ENCODE results near the gene CNTLN. TPM values are rescaled to one million over a fixed set of nuclear protein-coding genes. Genes with fewer than 3 reads are reported as not detected.
A peak's percentile ranks its signal among the peaks of the same experiment; 100 is the strongest.

The CNTLN gene
- 6.8 and 10.1 TPM in 2 replicates for total RNA-seq (ENCODE audit: low replicate concordance)

GRCh38 chr9:17134396-17135294, at the start of gene CNTLN:
TSS of gene CNTLN (plus strand) at chr9:17135040. CDS start at chr9:17135066, 26 bp downstream.
- no peaks in the 10 kb centered on the region for H3K36me3 ChIP-seq
- H3K9me3 ChIP-seq (ENCODE audit: low read depth): no peaks in the 10 kb centered on the region
- Mint-ChIP-seq H3K36me3 (peaks cover 18% of the 10 kb centered on the region), H3K4me1 (peaks cover 15% of the 10 kb centered on the region), H3K27me3 (ENCODE audit: insufficient read depth, low read depth) (peaks cover 6% of the 10 kb centered on the region), H3K27ac (peak within 1 kb of the TSS; percentile 96), H3K9me3 (peaks cover 3% of the 10 kb centered on the region), H3K4me3 (peak within 1 kb of the TSS; percentile 85)
- H3K4me1 ChIP-seq: no peaks in the 10 kb centered on the region
- H3F3A ChIP-seq (ENCODE audit: low read depth): no peaks in the 10 kb centered on the region
- no peak within 1 kb of the TSS for H3K27ac ChIP-seq
- H3K9ac ChIP-seq: no peak within 1 kb of the TSS
- H3K79me2 ChIP-seq (ENCODE audit: low read depth): peaks cover 15% of the 10 kb centered on the region
- peaks cover 19% of the 10 kb centered on the region for H3K27me3 ChIP-seq
- peak within 1 kb of the TSS; percentile 91 for H2AFZ ChIP-seq (replicated peaks)
- peak within 1 kb of the TSS; percentile 58 for H3K4me3 ChIP-seq
- TF ChIP-seq EZH2phosphoT487 (IDR thresholded peaks at IDR 0.05) (no peak), CTCF (IDR thresholded peaks at IDR 0.05) (no peak), EZH2 (IDR thresholded peaks at IDR 0.05) (no peak)
- H4K20me1 ChIP-seq (ENCODE audit: low read depth): no peaks in the 10 kb centered on the region
- H3K4me2 ChIP-seq: peak within 1 kb of the TSS; percentile 81
- peak; percentile 89 for DNase-seq (ENCODE audit: low spot score)

GRCh38 chr9:17088566-17088965, 46.3 kb upstream of the CNTLN start:
- Histone ChIP-seq H3K27me3 (no peaks in the 10 kb centered on the region), H3K79me2 (ENCODE audit: low read depth) (no peaks in the 10 kb centered on the region), H3K4me1 (no peaks in the 10 kb centered on the region), H4K20me1 (ENCODE audit: low read depth) (no peaks in the 10 kb centered on the region), H3F3A (ENCODE audit: low read depth) (no peaks in the 10 kb centered on the region), H3K9ac (no peak overlapping the region), H3K9me3 (ENCODE audit: low read depth) (no peaks in the 10 kb centered on the region), H3K27ac (no peak overlapping the region), H3K4me3 (no peak overlapping the region), H2AFZ (replicated peaks) (no peak overlapping the region), H3K4me2 (no peak overlapping the region), H3K36me3 (no peaks in the 10 kb centered on the region)
- Mint-ChIP-seq H3K36me3 (no peaks in the 10 kb centered on the region), H3K27ac (no peak overlapping the region), H3K9me3 (no peaks in the 10 kb centered on the region), H3K4me1 (no peaks in the 10 kb centered on the region), H3K27me3 (ENCODE audit: insufficient read depth, low read depth) (no peaks in the 10 kb centered on the region), H3K4me3 (no peak overlapping the region)
- no peak for TF ChIP-seq CTCF (IDR thresholded peaks at IDR 0.05)
- TF ChIP-seq EZH2 (IDR thresholded peaks at IDR 0.05): no peak
- no peak for TF ChIP-seq EZH2phosphoT487 (IDR thresholded peaks at IDR 0.05)
- DNase-seq (ENCODE audit: low spot score): no peak

- no peaks in the 10 kb centered on the region for H3K36me3 ChIP-seq
Measured at GRCh38 chr9:17090041-17090440, 44.8 kb upstream of the CNTLN start.

More at GRCh38 chr9:17090041-17090440, 44.8 kb upstream of the CNTLN start:
- no peaks in the 10 kb centered on the region for H3K9me3 Mint-ChIP-seq
- no peaks in the 10 kb centered on the region for H3K9me3 ChIP-seq (ENCODE audit: low read depth)
- no peak overlapping the region for H3K4me2 ChIP-seq
- H3F3A ChIP-seq (ENCODE audit: low read depth): no peaks in the 10 kb centered on the region
- H3K4me1 ChIP-seq: no peaks in the 10 kb centered on the region
- H3K4me3 Mint-ChIP-seq: no peak overlapping the region
- H3K79me2 ChIP-seq (ENCODE audit: low read depth): no peaks in the 10 kb centered on the region
- no peak overlapping the region for H2AFZ ChIP-seq (replicated peaks)
- H3K4me1 Mint-ChIP-seq: no peaks in the 10 kb centered on the region
- TF ChIP-seq CTCF (IDR thresholded peaks at IDR 0.05) (no peak), EZH2 (IDR thresholded peaks at IDR 0.05) (no peak), EZH2phosphoT487 (IDR thresholded peaks at IDR 0.05) (no peak)
- H3K27me3 ChIP-seq: no peaks in the 10 kb centered on the region
- no peaks in the 10 kb centered on the region for H3K27me3 Mint-ChIP-seq (ENCODE audit: insufficient read depth, low read depth)
- no peaks in the 10 kb centered on the region for H3K36me3 Mint-ChIP-seq
- DNase-seq (ENCODE audit: low spot score): no peak
- H3K9ac ChIP-seq: no peak overlapping the region
- no peaks in the 10 kb centered on the region for H4K20me1 ChIP-seq (ENCODE audit: low read depth)
- H3K4me3 ChIP-seq: no peak overlapping the region
- no peak overlapping the region for H3K27ac Mint-ChIP-seq
- H3K27ac ChIP-seq: no peak overlapping the region
